Medulla oblongata (tissue), 1 donor: ENCODE measurements around the gene ROR2.

Experiments used
- DNase-seq: peaks from one replicate; pipeline ENCODE4 v3.0.0-alpha.2; 2015; ENCODE audit errors: extremely low spot score

ROR2 gene

DNA sequence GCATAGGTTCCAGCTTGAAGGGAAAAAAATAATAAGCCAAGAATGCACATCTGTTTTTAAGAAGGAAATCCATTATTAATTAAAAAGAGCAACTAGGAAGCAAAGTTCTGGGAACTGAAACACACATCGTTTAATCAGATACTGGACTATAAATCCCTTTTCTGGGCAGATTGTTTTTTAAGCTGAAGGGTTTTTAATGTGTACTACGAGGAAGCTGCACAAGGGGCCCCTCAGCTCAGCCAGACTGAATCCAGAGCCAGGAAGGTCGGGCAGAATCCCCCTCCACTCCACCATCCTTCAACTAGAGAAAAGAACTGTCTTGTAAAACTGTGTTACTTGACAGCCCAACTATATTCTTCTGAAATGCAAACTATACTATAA lies 49.2 kb downstream of the ROR2 start:
- no peak for DNase-seq

DNA sequence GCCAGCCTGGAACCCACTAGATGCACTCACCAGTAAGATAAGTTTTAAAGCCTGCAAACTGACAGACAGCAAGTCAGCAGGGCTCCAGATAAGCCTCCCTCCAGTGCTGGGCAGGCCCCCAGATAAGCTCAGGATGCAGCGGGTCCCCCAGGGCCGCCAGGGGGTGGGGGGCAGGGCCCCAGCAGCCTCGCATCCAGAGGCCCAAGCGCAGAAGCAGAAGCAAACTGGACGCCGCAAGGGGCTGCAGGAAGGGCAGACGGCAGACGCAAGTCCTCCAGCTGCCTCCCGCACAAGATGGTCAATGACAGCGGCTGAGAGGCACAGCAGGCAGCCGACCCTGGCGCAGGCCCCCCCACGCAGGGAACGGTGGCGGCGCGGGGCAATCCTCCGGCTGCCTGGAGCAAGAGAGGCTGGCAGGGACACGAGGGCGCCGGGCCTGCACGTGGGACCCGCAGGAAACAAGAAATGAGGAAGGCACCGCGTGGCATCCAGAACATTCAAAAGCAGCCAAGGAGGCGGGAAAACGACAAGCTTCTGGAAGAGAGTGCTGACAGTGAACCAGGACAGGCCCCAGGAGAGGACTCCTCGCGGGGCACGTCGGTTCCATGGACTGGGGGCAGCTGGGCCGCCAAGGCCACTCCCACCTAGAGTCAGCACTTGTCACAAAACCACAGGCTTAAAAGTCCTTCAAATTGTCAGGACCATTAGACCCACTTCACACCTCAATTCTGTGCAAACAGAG lies 49.8 kb downstream of the ROR2 start:
- DNase-seq: no peak

DNA sequence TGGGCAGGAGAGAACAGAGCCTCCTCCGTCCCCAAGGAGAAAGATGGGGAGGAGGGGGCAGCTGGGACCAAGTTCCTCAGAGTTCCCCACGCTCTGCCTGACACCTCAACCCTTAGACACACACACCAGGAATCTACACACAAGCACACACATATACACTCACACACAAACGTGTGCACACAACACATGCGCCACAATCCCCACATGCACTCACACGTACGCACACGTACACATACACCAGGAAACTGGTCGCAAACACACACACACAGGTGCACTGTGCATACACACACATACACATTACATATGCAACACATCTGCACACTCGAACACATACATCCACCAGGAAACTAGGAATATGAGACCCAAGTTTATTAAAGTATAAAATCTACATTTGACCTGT lies 50.4 kb downstream of the ROR2 start:
- DNase-seq: no peak

GRCh38 chr9:91899219-91899563 lies 50.8 kb downstream of the ROR2 start:
- DNase-seq: no peak

- DNase-seq: no peak
These were observed 51.4 kb downstream of the ROR2 start for GRCh38 chr9:91898451-91899218.

- no peak for DNase-seq
These were observed 52.8 kb downstream of the ROR2 start for GRCh38 chr9:91897201-91897600.

DNA sequence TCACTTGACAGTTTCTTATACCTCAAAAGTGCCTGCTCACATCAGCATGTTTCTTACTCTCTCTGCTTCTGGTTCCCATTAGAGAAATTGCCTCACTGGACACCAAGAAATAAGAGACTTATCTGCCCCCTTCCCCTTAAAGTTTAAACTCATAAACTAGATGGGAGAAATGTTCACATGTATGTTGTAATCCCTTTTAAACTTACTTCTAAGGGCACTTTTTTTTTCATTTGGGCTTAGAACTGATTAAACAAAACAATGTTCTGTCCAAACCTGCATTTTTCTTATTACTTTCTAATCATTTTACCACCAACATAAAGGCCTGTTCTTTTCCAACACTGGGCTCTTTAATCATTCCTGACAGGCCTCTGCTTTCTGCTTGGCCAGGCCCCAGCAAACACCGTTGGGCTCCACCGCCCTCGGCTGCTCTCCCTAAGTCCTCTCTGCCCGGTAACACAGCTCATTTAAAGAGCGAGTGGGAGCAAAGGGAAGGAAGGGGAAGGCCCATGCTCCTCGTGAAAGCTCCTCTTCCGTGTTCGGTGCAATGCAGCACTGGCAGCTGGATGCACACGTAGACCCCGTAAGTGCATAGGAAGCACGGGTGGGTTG lies 53.4 kb downstream of the ROR2 start:
- peak; percentile 29 for DNase-seq

- no peak for DNase-seq
These were observed 53.9 kb downstream of the ROR2 start for GRCh38 chr9:91896097-91896496.

DNA sequence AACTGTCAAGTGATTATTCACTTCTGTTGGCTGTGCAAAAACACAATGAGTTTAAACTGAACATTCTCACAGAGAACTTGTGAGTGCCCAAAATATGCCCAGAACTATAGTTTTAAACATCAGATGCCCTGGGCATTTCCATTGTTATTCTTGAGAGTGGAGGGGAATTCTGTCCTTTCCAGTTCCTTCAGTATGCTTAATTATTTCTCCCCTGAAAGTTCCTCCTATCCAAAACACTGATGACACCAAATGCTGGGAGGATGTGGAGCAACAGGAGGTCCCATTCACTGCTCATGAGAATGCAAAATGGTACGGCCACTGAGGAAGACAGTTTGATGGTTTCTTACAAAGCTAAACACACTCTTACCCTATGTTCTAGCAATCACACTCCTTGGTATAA lies 55.5 kb downstream of the ROR2 start:
- no peak for DNase-seq

- DNase-seq: no peak
These were observed 56.0 kb downstream of the ROR2 start for GRCh38 chr9:91894023-91894422.

DNA sequence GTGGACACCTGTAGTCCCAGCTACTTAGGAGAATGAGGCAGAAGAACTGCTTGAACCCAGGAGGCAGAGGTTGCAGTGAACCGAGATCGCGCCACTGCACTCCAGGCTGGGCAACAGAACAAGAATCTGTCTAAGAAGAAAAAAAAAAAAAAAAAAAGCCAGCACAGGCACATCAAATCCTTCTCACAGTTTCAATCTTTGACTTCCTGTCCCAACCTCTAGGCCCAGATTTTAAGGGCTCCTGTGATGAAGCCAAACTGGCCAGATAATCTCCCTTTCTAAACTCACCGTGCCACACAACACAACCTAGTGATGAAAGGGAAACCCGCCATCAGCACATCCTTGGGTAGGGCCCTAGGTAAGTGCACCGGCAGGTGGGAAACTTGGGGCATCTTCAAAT lies 58.1 kb downstream of the ROR2 start:
- DNase-seq: no peak

GRCh38 chr9:91890662-91891061 lies 59.4 kb downstream of the ROR2 start:
- no peak for DNase-seq

DNA sequence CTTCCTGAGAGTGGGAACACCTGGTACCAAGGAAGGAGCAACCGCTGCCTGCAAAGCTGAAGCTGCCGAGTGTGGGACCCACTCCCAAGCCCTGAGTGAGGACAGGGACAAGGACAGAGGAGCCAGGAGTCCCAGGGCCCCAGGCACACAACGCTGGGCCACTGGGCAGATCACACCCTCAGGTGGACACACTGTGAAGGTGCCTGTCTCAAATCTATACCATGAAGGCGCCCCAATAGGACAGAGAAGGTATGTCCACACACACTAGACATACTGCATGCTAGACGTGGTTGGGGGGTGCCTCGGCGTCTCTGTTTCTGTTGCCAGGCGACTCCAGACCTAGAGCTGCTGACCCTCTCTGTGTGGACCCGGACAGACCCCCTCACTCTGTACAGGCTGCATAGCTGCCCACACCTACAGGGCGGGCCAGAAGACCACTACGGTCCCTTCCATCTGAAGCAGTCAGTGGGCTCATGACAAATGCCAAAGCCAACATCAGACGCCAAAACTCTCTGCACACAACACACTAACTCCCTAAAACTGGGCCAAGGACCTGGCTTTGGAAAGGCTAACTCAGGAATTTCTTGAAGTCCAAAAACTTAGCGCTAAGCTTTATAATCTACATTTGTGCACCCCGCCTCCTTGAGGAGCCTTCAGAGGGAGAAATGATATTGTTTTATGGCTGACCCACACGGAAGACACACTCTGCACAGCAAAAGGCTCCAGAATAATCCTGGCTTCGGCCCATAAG lies 60.7 kb downstream of the ROR2 start:
- no peak for DNase-seq

DNA sequence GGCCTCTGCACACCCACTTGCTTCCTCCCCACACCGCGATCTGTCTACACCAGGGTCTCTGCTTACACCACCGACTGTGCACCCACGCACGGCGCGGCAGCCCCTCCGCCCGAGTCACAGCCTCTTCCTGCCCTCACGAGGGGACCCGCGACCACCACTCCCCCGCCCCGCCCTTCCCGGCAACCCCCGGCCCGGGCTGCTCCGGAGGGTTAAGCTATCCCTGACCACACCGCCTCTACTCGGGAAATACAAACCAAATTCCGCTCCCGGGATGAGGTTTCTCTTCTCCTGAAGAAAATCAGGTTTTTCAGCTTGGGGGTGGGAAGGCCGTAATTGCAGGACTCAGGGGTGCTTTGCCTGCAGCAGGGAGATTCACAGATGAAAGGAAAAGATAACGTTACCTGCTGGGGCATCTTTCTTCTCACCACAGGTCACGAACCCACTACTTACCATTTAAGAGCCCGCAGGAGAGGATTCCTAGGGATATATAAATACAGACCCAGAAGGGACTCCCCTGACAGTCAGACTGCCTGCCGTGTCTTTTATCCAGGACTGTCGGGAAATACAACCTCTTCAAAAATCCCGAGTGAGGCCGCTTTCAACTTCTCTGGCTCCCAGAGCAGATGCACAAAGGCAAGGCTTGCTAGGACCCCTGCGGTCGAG lies 63.5 kb downstream of the ROR2 start:
- DNase-seq: no peak

DNA sequence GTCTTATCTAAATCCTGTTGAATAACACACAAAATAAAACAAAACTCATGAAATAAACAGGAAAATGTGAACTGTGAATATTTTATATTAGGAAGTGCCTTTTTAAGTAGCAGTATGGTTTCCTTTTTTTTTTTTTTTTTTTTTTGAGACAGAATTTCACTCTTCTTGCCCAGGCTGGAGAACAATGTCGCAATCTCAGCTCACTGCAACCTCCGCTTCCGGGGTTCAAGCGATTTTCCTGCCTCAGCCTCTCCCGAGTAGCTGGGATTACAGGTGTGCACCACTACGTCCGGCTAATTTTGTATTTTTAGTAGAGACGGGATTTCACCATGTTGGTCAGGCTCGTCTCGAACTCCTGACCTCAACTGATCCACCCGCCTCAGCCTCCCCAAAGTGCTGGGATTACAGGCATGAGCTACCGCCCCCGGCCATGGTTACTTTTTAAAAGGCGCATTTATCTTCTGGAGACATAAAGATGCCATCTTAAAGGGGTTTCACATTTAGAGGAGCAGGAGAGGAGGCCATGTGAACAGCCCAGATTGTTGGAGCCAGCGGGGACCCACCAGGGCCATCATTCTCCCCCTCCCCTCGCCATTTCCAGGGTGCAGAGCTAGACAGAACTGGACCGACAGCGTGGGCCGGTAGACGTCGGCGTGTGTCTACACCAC lies 64.1 kb downstream of the ROR2 start:
- no peak for DNase-seq

GRCh38 chr9:91884696-91885687 lies 65.0 kb downstream of the ROR2 start:
- DNase-seq: no peak

- DNase-seq: no peak
These were observed 65.9 kb downstream of the ROR2 start for GRCh38 chr9:91884153-91884552.

GRCh38 chr9:91883503-91883902 lies 66.5 kb downstream of the ROR2 start:
- DNase-seq: no peak

- DNase-seq: no peak
These were observed 67.4 kb downstream of the ROR2 start for GRCh38 chr9:91882627-91883026.

- DNase-seq: no peak
These were observed 69.6 kb downstream of the ROR2 start for GRCh38 chr9:91880378-91880972.
